ENCODE results near the gene NR2F1-AS1. TPM values are rescaled to one million over a fixed set of nuclear protein-coding genes. Genes with fewer than 3 reads are reported as not detected.

The NR2F1-AS1 gene
- total RNA-seq, 1 donor from 2014 or later = 53.1 TPM

DNA sequence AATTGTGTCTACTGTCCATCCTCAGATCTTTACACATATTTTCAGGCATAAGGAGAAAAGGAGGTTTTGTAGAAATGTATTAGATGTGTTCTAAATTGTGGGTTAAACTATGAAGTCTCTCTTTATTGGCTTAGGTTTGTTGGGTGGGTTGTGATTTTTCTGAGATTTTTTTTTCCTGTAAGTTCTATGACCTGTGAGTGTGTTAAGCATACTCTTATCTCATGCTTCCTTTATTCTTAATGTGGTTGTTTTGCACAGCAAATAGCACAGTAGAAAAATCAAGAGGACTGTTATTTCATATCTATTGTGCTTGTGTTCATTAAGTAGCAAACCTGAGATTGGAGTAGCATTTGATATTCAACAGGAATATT, 25.3 kb upstream of the NR2F1-AS1 start:
- TF ChIP-seq, protein P1, sequence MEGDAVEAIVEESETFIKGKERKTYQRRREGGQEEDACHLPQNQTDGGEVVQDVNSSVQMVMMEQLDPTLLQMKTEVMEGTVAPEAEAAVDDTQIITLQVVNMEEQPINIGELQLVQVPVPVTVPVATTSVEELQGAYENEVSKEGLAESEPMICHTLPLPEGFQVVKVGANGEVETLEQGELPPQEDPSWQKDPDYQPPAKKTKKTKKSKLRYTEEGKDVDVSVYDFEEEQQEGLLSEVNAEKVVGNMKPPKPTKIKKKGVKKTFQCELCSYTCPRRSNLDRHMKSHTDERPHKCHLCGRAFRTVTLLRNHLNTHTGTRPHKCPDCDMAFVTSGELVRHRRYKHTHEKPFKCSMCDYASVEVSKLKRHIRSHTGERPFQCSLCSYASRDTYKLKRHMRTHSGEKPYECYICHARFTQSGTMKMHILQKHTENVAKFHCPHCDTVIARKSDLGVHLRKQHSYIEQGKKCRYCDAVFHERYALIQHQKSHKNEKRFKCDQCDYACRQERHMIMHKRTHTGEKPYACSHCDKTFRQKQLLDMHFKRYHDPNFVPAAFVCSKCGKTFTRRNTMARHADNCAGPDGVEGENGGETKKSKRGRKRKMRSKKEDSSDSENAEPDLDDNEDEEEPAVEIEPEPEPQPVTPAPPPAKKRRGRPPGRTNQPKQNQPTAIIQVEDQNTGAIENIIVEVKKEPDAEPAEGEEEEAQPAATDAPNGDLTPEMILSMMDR (conservative IDR thresholded peaks at IDR 0.05) = no peak

DNA sequence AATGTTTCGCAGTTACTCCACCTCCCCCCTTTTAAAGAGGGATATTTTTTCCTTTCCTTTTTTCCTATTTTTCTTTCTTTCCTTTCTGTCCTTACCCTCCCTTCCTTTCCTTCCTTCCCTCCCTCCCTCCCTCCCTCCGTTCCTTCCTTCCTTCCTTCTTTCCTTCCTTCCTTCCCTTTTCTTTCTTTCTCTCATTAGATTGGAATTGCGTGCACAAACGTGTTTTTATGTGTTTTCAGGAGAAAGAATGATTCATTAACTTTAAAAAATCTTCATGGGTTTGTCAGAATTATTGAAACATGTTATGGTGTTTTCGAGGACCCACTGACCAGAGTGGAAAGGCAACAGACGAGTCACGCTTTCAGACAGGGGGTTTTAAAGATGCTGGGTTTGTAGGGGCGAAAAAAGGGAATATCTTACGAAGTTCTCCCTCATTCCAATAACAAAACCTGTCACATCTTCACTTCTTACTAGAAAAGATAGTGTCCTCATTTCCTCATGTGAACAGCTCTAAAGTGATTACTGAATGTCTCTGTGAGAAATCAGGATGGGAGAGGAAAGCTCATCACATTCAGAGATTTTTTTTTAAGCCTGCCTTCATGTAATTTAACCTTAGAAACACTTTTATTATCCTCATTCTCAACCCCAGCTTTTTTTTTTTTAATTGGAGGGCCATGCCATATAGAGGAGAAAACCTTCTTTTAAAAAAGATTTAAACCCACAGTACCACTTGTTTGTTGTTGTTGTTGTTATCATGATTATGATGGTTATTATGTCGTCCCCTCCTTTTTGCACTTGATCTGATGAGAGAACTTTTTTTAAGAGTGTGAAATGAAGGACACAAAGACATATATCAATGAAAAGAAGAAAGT, 23.9 kb upstream of the NR2F1-AS1 start:
- H3K27me3 Mint-ChIP-seq (ENCODE audit: low read depth) = peaks cover 68% of the 10 kb centered on the region
- H3K4me3 Mint-ChIP-seq = peak overlapping the region; percentile 90
- DNase-seq (ENCODE audit: low read depth, low spot score) = no peak
- H3K9me3 Mint-ChIP-seq = no peaks in the 10 kb centered on the region
- TF ChIP-seq, protein P1 (conservative IDR thresholded peaks at IDR 0.05) = no peak
- H3K27ac Mint-ChIP-seq (ENCODE audit: unreplicated experiment) = peak overlapping the region; percentile 94
- peaks cover 62% of the 10 kb centered on the region for H3K4me1 Mint-ChIP-seq
- no peaks in the 10 kb centered on the region for H3K36me3 Mint-ChIP-seq (ENCODE audit: low read depth)

More for the DNA sequence above, 25.3 kb upstream of the NR2F1-AS1 start:
- no peak for DNase-seq (ENCODE audit: low read depth, low spot score)
- Mint-ChIP-seq H3K27ac (ENCODE audit: unreplicated experiment) (peak overlapping the region; percentile 94), H3K36me3 (ENCODE audit: low read depth) (no peaks in the 10 kb centered on the region), H3K4me1 (peaks cover 77% of the 10 kb centered on the region), H3K27me3 (ENCODE audit: low read depth) (peaks cover 81% of the 10 kb centered on the region), H3K4me3 (peak overlapping the region; percentile 90), H3K9me3 (no peaks in the 10 kb centered on the region)

DNA sequence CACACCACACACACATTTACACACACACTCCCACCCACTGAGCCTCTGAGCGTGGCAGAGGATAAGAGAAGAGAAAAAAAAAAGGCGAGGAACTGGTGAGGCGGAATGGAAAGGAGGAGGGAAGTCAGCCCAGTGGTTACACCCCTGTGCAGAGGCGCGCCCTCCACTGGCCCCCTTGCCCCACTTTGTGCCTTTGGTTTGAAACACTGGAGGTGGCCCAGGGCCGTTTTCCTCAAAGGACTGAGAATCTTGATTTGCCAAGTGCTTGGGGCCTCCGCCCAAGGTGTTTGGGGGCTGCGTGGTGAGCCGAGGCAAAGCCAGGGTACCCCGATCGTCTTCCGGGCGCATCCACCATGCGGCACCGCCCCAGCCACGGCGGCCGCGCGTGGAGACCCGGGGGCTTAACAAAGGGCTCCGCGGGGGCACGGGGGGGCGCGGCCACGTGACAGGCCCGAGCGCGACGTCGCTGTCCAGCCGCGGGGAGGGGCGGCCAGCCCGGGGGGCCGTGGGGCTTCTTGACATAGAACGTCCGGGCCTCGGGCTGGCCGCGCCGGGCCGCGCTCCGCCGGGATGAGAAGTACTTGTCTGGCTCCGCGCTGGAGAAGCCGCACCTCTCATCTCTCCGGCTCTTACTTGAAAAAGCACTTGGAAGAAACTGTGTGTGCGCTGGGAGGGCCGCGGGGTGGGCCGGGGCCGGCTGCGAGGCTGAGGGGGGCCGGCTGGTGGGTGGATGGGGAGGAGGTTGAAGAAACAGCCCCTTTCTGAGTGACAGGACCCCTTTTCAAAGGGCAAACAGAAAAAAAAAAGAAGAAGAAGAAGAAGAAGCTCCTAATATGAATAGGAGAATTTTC, 23.0 kb upstream of the NR2F1-AS1 start:
- Mint-ChIP-seq H3K9me3 (no peaks in the 10 kb centered on the region), H3K4me3 (peak overlapping the region; percentile 90), H3K4me1 (peaks cover 53% of the 10 kb centered on the region), H3K27me3 (ENCODE audit: low read depth) (peaks cover 60% of the 10 kb centered on the region), H3K27ac (ENCODE audit: unreplicated experiment) (peak overlapping the region; percentile 97), H3K36me3 (ENCODE audit: low read depth) (no peaks in the 10 kb centered on the region)
- TF ChIP-seq, protein P1 (conservative IDR thresholded peaks at IDR 0.05) = no peak
- no peak for DNase-seq (ENCODE audit: low read depth, low spot score)

DNA sequence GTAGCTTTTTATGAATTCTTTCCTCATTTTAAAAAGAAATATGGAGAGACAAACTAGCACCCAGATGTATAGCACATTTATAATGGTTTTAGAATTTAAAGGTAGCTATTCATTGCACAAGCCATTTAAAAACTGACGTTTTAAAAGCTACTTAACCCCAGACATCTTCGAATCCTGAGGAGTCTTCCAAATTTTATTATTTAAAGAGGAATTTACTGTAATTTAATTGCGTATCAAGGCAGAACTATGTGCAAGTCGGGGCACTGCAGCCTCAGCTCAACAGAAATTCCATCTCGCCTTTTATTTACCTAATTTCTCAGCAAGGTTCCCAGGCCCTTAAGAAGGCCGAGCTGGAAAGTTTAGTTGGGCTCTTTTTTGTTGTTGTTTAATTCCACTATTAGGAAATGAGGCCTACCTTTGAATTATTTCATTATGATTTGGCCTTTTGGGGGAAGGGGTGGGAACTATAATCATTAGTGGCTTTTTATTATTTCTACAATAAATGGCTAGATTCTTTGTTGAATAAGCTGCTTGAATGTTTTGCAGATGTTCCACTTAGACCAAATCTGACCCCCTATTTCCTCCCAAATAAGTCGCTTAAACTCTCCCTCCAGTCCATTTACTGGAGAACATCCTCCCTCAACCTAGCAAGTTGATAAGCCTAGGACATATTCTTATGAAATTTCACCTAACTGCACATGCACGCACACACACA, 22.2 kb upstream of the NR2F1-AS1 start:
- peaks cover 47% of the 10 kb centered on the region for H3K4me1 Mint-ChIP-seq
- H3K36me3 Mint-ChIP-seq (ENCODE audit: low read depth) = no peaks in the 10 kb centered on the region
- no peaks in the 10 kb centered on the region for H3K9me3 Mint-ChIP-seq
- DNase-seq (ENCODE audit: low read depth, low spot score) = no peak
- TF ChIP-seq, protein P1 (conservative IDR thresholded peaks at IDR 0.05) = no peak
- peaks cover 53% of the 10 kb centered on the region for H3K27me3 Mint-ChIP-seq (ENCODE audit: low read depth)
- H3K27ac Mint-ChIP-seq (ENCODE audit: unreplicated experiment) = peak overlapping the region; percentile 97
- no peak overlapping the region for H3K4me3 Mint-ChIP-seq

Measured in neural crest cell (in vitro differentiated cells).